NOMO-1 (cell line): ENCODE measurements around the gene TCHH.

Experiments used
- DNase-seq, 2 experiments: peaks; one replicate each; lab custom pipeline; 2025; ENCODE audit not compliant: unreplicated experiment in 2 of 2; lab: John Stamatoyannopoulos, UW

TCHH gene

DNA sequence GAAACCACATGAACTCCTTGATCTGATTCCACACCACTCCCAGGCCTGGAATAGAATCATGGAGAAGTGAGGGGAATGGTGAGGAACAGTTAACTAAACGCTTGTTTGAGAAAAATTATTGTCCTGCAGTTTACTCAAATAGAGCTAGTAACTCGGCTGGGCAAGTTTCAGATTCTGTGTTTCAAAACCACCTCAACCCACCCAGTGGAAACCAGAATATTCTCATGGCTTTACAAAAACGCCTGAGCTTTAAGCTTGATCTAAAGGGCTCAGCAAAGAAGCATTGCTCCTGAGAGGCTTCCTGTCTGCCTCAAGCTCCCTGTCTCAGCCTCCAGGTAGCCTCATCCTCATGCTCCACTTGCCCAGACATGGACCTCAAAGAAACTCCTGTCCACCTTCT is 42.9 kb downstream of the TCHH start:
- no peak for DNase-seq

GRCh38 chr1:152071123-152071522 is 44.1 kb downstream of the TCHH start:
- DNase-seq: no peak

GRCh38 chr1:152067929-152068328 is 47.3 kb downstream of the TCHH start:
- no peak for DNase-seq

DNA sequence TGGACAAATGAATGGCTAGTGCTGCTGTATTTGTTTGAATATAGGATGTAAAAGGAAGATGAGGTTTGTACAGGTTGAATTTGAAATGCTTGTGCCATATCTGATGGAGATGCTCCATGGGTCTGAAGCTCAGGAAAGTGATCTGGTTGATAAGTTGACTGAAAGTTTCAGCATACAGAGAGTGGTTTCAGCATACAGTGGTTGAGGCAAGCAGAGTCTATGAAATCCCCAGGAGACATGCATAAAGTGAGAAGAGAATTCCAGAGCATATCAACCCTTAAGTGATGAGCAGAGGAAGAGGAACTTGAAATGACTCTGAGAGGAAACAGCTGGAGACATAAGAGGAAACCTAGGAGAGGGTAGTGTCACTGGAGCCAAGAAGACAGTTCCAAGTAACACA is 48.1 kb downstream of the TCHH start:
- DNase-seq: no peak

- DNase-seq: no peak
Observed at GRCh38 chr1:152061952-152062351, 53.3 kb downstream of the TCHH start.
